T-cell (primary cell): ENCODE data around the gene LDHAL6B. TPM values are rescaled to one million over a fixed set of nuclear protein-coding genes. Genes with fewer than 3 reads are reported as not detected.

Experiments
- ATAC-seq, 4 experiments: fragments of 200-7000 bp in 3 of 4; fragments of 150-1000 bp in 1 of 4; cut with Tn5 transposase; replicated peaks in 1 of 4; 1 replicate in 3 of 4; 2 replicates in 1 of 4; pipeline ENCODE4 v1.10.0; 2021; ENCODE audit warnings: moderate library complexity in 3 of 4, mild to moderate bottlenecking in 2 of 4, moderate number of reproducible peaks in 1 of 4
- CTCF ChIA-PET, 2 donors: fragments of 300-600 bp; sonication (Branson Sonifier 250); formaldehyde crosslinking; loops; one replicate each; lab custom pipeline; 2022; ENCODE audit warnings: antibody characterized with exemption in 2 of 2; lab: Charles Lee
- POLR2A ChIA-PET, 2 donors: fragments of 300-600 bp; sonication (Branson Sonifier 250); formaldehyde crosslinking; loops; one replicate each; lab custom pipeline; 2022; ENCODE audit warnings: antibody characterized with exemption in 2 of 2; lab: Charles Lee
- DNase-seq, 35 experiments: peaks; one replicate each; pipeline versions ENCODE4 v3.0.0 to v3.0.0-alpha.2; 2013 to 2023
- H3K27ac ChIP-seq: one replicate; pipeline ENCODE4 v1.5.1; 2013; ENCODE audit warnings: low read length
- H3K27me3 ChIP-seq, 2 experiments: replicated peaks in 1 of 2; 1 replicate in 1 of 2; 2 replicates in 1 of 2; pipeline versions ENCODE4 v1.6.1 to v1.7.0; 2013; ENCODE audit warnings: low read length in 1 of 2, mixed read lengths in 1 of 2; ENCODE audit not compliant: control insufficient read depth in 2 of 2, insufficient read depth in 2 of 2; ENCODE audit errors: extremely low read depth in 1 of 2
- H3K36me3 ChIP-seq, 2 donors: 1 replicate in 1 of 2; 2 replicates in 1 of 2; pipeline versions ENCODE4 v1.6.1 to v1.7.0; 2013; ENCODE audit warnings: low read length in 1 of 2; ENCODE audit not compliant: control insufficient read depth in 2 of 2, insufficient read depth in 1 of 2; ENCODE audit errors: extremely low read depth in 1 of 2
- H3K4me1 ChIP-seq, 2 experiments: 1 replicate in 1 of 2; 2 replicates in 1 of 2; pipeline versions ENCODE4 v1.6.1 to v1.7.0; 2013; ENCODE audit warnings: low read length in 2 of 2, mixed read lengths in 1 of 2; ENCODE audit not compliant: insufficient read depth in 2 of 2, control insufficient read depth in 1 of 2; ENCODE audit errors: extremely low read depth in 1 of 2
- H3K4me3 ChIP-seq, 2 donors: 1 replicate in 1 of 2; 2 replicates in 1 of 2; pipeline versions ENCODE4 v1.5.1 to v1.7.0; 2013; ENCODE audit warnings: mild to moderate bottlenecking in 2 of 2, low read length in 1 of 2, moderate library complexity in 1 of 2; ENCODE audit not compliant: control insufficient read depth in 1 of 2; ENCODE audit errors: extremely low read depth in 1 of 2
- H3K9me3 ChIP-seq: 2 replicates; pipeline ENCODE4 v1.7.0; 2013
- H3K27ac Mint-ChIP-seq, 2 donors: one replicate each; pipeline ENCODE4 v1.8.0; 2020 to 2021; ENCODE audit warnings: mild to moderate bottlenecking in 2 of 2, mixed read lengths in 2 of 2
- H3K27me3 Mint-ChIP-seq, 2 donors: one replicate each; pipeline ENCODE4 v1.8.0; 2021 to 2022; ENCODE audit warnings: mixed read lengths in 2 of 2
- H3K36me3 Mint-ChIP-seq: one replicate; pipeline ENCODE4 v1.8.0; 2021; ENCODE audit warnings: mixed read lengths
- H3K4me1 Mint-ChIP-seq, 3 donors: one replicate each; pipeline ENCODE4 v1.8.0; 2020 to 2022; ENCODE audit warnings: mixed read lengths in 3 of 3, mild to moderate bottlenecking in 1 of 3
- H3K4me3 Mint-ChIP-seq, 3 donors: one replicate each; pipeline ENCODE4 v1.8.0; 2020 to 2022; ENCODE audit warnings: mild to moderate bottlenecking in 3 of 3, mixed read lengths in 3 of 3, moderate library complexity in 3 of 3
- H3K9me3 Mint-ChIP-seq, 3 donors: one replicate each; pipeline ENCODE4 v1.8.0; 2020 to 2022; ENCODE audit warnings: mixed read lengths in 3 of 3
- WGBS: methylation state at CpG from one replicate; pipeline ENCODE4 v1.1.5; 2013; ENCODE audit warnings: missing lambda C conversion rate; ENCODE audit not compliant: insufficient coverage; 5-methylcytosine and 5-hydroxymethylcytosine counted together
- total RNA-seq, 35 experiments: library from RNA in 6 of 35; stranded (reverse) in 6 of 35; fragments of 120-200 nt in 1 of 35; gene quantifications; one replicate each; pipeline versions ENCODE4 v1.2.1 to v1.2.4 and lab custom pipeline; 2013 to 2026

LDHAL6B gene
- total RNA-seq, 5 donors from 2014 or later (not counting 1 experiment from before 2014, with no cell fraction given), result not detected

- Histone ChIP-seq H3K27me3 (peaks cover 0 to 12% of the 10 kb centered on the region in 2 experiments), H3K4me1 (no peaks in the 10 kb centered on the region), H3K4me3 (no peak overlapping the region), H3K27ac (no peak overlapping the region), H3K36me3 (no peaks in the 10 kb centered on the region), H3K9me3 (no peaks in the 10 kb centered on the region)
- no CpG with 5 or more reads among the region's 4 CpGs for WGBS
- H3K27me3 Mint-ChIP-seq, result peaks cover 8 to 14% of the 10 kb centered on the region in 2 donors
- DNase-seq, result no peak
- no peak for ATAC-seq
- H3K27ac Mint-ChIP-seq, result no peak overlapping the region
- H3K36me3 Mint-ChIP-seq, result no peaks in the 10 kb centered on the region
- peaks cover 0 to 6% (median 0%) of the 10 kb centered on the region in 3 donors for H3K4me1 Mint-ChIP-seq
- POLR2A ChIA-PET, result no interaction called here
- no peaks in the 10 kb centered on the region for H3K9me3 Mint-ChIP-seq
- CTCF ChIA-PET, result interaction anchor here in 1 of 2 donors (1.3 kb wide), 1 partner anchor 59 kb away, joined by 3 read pairs; no protein-coding TSS in a partner anchor
- H3K4me3 Mint-ChIP-seq, result no peak overlapping the region
These were observed 22.4 kb downstream of the LDHAL6B start for GRCh38 chr15:59229015-59229414.

GRCh38 chr15:59229453-59229852 lies 22.8 kb downstream of the LDHAL6B start:
- no CpG with 5 or more reads among the region's 3 CpGs for WGBS

GRCh38 chr15:59230531-59231055 lies 23.9 kb downstream of the LDHAL6B start:
- ATAC-seq, result no peak
- Mint-ChIP-seq H3K4me1 (peaks cover 0 to 6% (median 0%) of the 10 kb centered on the region in 3 donors), H3K27me3 (peaks cover 4 to 9% of the 10 kb centered on the region in 2 donors), H3K9me3 (no peaks in the 10 kb centered on the region), H3K27ac (no peak overlapping the region), H3K36me3 (no peaks in the 10 kb centered on the region), H3K4me3 (no peak overlapping the region)
- H3K36me3 ChIP-seq, result no peaks in the 10 kb centered on the region
- H3K27me3 ChIP-seq, result peaks cover 0 to 8% of the 10 kb centered on the region in 2 experiments
- WGBS, result no CpG with 5 or more reads among the region's 2 CpGs
- no peaks in the 10 kb centered on the region for H3K4me1 ChIP-seq
- ChIA-PET POLR2A (no interaction called here), CTCF (interaction anchor here in 1 of 2 donors (0.6 kb wide), 1 partner anchor 1342 kb away, joined by 3 read pairs; no protein-coding TSS in a partner anchor)
- no peak overlapping the region for H3K4me3 ChIP-seq
- H3K9me3 ChIP-seq, result no peaks in the 10 kb centered on the region
- DNase-seq, result no peak
- no peak overlapping the region for H3K27ac ChIP-seq

More at GRCh38 chr15:59229453-59229852, 22.8 kb downstream of the LDHAL6B start:
- Mint-ChIP-seq H3K27me3 (peaks cover 8 to 14% of the 10 kb centered on the region in 2 donors), H3K27ac (no peak overlapping the region), H3K4me1 (peaks cover 0 to 6% (median 0%) of the 10 kb centered on the region in 3 donors), H3K4me3 (no peak overlapping the region), H3K9me3 (no peaks in the 10 kb centered on the region), H3K36me3 (no peaks in the 10 kb centered on the region)
- no peak overlapping the region for H3K27ac ChIP-seq
- no peak for ATAC-seq
- no peaks in the 10 kb centered on the region for H3K4me1 ChIP-seq
- ChIA-PET CTCF (interaction anchor here in 1 of 2 donors (1.3 kb wide), 1 partner anchor 60 kb away, joined by 3 read pairs; no protein-coding TSS in a partner anchor), POLR2A (no interaction called here)
- H3K27me3 ChIP-seq, result peaks cover 0 to 12% of the 10 kb centered on the region in 2 experiments
- no peak for DNase-seq
- H3K36me3 ChIP-seq, result no peaks in the 10 kb centered on the region
- H3K4me3 ChIP-seq, result no peak overlapping the region
- no peaks in the 10 kb centered on the region for H3K9me3 ChIP-seq

- Mint-ChIP-seq H3K9me3 (no peaks in the 10 kb centered on the region), H3K4me3 (no peak overlapping the region), H3K27ac (no peak overlapping the region), H3K27me3 (peaks cover 0 to 4% of the 10 kb centered on the region in 2 donors), H3K36me3 (no peaks in the 10 kb centered on the region), H3K4me1 (peaks cover 0 to 3% (median 0%) of the 10 kb centered on the region in 3 donors)
- Histone ChIP-seq H3K4me3 (no peak overlapping the region), H3K27me3 (peaks cover 0 to 3% of the 10 kb centered on the region in 2 experiments), H3K27ac (no peak overlapping the region), H3K9me3 (no peaks in the 10 kb centered on the region), H3K4me1 (no peaks in the 10 kb centered on the region), H3K36me3 (no peaks in the 10 kb centered on the region)
- ATAC-seq (no peak), DNase-seq (no peak)
- WGBS, result no CpG with 5 or more reads among the region's 1 CpG
- ChIA-PET POLR2A (no interaction called here), CTCF (interaction anchor here in 1 of 2 donors (0.5 kb wide), 1 partner anchor 160 kb away, joined by 5 read pairs; no protein-coding TSS in a partner anchor)
These were observed 25.8 kb downstream of the LDHAL6B start for GRCh38 chr15:59232476-59232875.

GRCh38 chr15:59236394-59236793 lies 29.8 kb downstream of the LDHAL6B start:
- Histone ChIP-seq H3K4me3 (no peak overlapping the region), H3K9me3 (no peaks in the 10 kb centered on the region), H3K27ac (no peak overlapping the region), H3K4me1 (no peaks in the 10 kb centered on the region), H3K27me3 (no peaks in the 10 kb centered on the region), H3K36me3 (no peaks in the 10 kb centered on the region)
- Mint-ChIP-seq H3K27me3 (peaks cover 0 to 5% of the 10 kb centered on the region in 2 donors), H3K36me3 (no peaks in the 10 kb centered on the region), H3K27ac (no peak overlapping the region), H3K4me3 (no peak overlapping the region), H3K4me1 (peaks cover 0 to 3% (median 0%) of the 10 kb centered on the region in 3 donors), H3K9me3 (no peaks in the 10 kb centered on the region)
- no CpG with 5 or more reads among the region's 1 CpG for WGBS
- ChIA-PET POLR2A (interaction anchor here in 1 of 2 donors (0.7 kb wide), 1 partner anchor 601 kb away, joined by 3 read pairs; no protein-coding TSS in a partner anchor), CTCF (interaction anchor here in 1 of 2 donors (0.7 kb wide), 1 partner anchor 321 kb away, joined by 3 read pairs; no protein-coding TSS in a partner anchor)
- DNase-seq (no peak), ATAC-seq (no peak)

- no peak overlapping the region for H3K4me3 Mint-ChIP-seq
- WGBS, result 100% methylated on average over 1 of the region's 8 CpGs
- H3K36me3 ChIP-seq, result no peaks in the 10 kb centered on the region
- H3K9me3 Mint-ChIP-seq, result no peaks in the 10 kb centered on the region
- H3K27ac Mint-ChIP-seq, result no peak overlapping the region
- DNase-seq (no peak), ATAC-seq (no peak)
- H3K27ac ChIP-seq, result no peak overlapping the region
- peaks cover 0 to 3% of the 10 kb centered on the region in 2 donors for H3K27me3 Mint-ChIP-seq
- H3K27me3 ChIP-seq, result no peaks in the 10 kb centered on the region
- ChIA-PET CTCF (no interaction called here), POLR2A (no interaction called here)
- H3K4me1 ChIP-seq, result no peaks in the 10 kb centered on the region
- H3K4me1 Mint-ChIP-seq, result peaks cover 0 to 3% (median 0%) of the 10 kb centered on the region in 3 donors
- no peaks in the 10 kb centered on the region for H3K36me3 Mint-ChIP-seq
- no peaks in the 10 kb centered on the region for H3K9me3 ChIP-seq
- no peak overlapping the region for H3K4me3 ChIP-seq
These were observed 30.6 kb downstream of the LDHAL6B start for GRCh38 chr15:59237119-59237855.
